ENCODE results near the gene GATAD2B.
"Not testable (repeated sequence)": the region's sequence is repeated elsewhere in the genome, so short reads cannot be mapped to it uniquely, and the experiment has no call there.

GATAD2B gene

GRCh38 chr1:153929426-153929825 lies 6.7 kb upstream of the GATAD2B start:
- DNase-seq = peak; percentile 30

- DNase-seq = peak; percentile 87
These were observed 6.1 kb upstream of the GATAD2B start for GRCh38 chr1:153928791-153929341.

GRCh38 chr1:153928245-153928644 lies 5.5 kb upstream of the GATAD2B start:
- peak; percentile 39 for DNase-seq

GRCh38 chr1:153926405-153926804 lies 3.6 kb upstream of the GATAD2B start:
- no peak for DNase-seq

GRCh38 chr1:153922076-153922971 lies 448 bp downstream of the GATAD2B start:
- peak; percentile 48 for DNase-seq

GRCh38 chr1:153921803-153922075 lies 1.0 kb downstream of the GATAD2B start:
- DNase-seq = peak; percentile 12

GRCh38 chr1:153921080-153921802 lies 1.5 kb downstream of the GATAD2B start:
- no peak for DNase-seq

GRCh38 chr1:153919876-153920852 lies 2.6 kb downstream of the GATAD2B start:
- DNase-seq = no peak

- no peak for DNase-seq
These were observed 6.5 kb downstream of the GATAD2B start for GRCh38 chr1:153916297-153916696.

- no peak for DNase-seq
These were observed 10.4 kb downstream of the GATAD2B start for GRCh38 chr1:153912349-153912748.

- DNase-seq = not testable (repeated sequence)
These were observed 12.2 kb downstream of the GATAD2B start for GRCh38 chr1:153910560-153910959.

- DNase-seq = no peak
These were observed 14.7 kb downstream of the GATAD2B start for GRCh38 chr1:153908071-153908470.

- no peak for DNase-seq
These were observed 15.6 kb downstream of the GATAD2B start for GRCh38 chr1:153907134-153907533.

GRCh38 chr1:153906396-153906795 lies 16.4 kb downstream of the GATAD2B start:
- DNase-seq = no peak

GRCh38 chr1:153905908-153906307 lies 16.9 kb downstream of the GATAD2B start:
- not testable (repeated sequence) for DNase-seq

GRCh38 chr1:153903841-153904455 lies 18.8 kb downstream of the GATAD2B start:
- no peak for DNase-seq

GRCh38 chr1:153899509-153899908 lies 23.3 kb downstream of the GATAD2B start:
- no peak for DNase-seq

- not testable (repeated sequence) for DNase-seq
These were observed 26.9 kb downstream of the GATAD2B start for GRCh38 chr1:153895866-153896265.

- DNase-seq = not testable (repeated sequence)
These were observed 31.7 kb downstream of the GATAD2B start for GRCh38 chr1:153891042-153891441.

GRCh38 chr1:153888533-153888932 lies 34.2 kb downstream of the GATAD2B start:
- no peak for DNase-seq

- DNase-seq = no peak
These were observed 36.6 kb downstream of the GATAD2B start for GRCh38 chr1:153886127-153886526.

- no peak for DNase-seq
These were observed 39.5 kb downstream of the GATAD2B start for GRCh38 chr1:153883223-153883622.
